KBM-7 (cell line): ENCODE data around the gene MRPS18B.
"Not testable (repeated sequence)": the region's sequence is repeated elsewhere in the genome, so short reads cannot be mapped to it uniquely, and the experiment has no call there.

Experiments
- DNase-seq: peaks from one replicate; pipeline ENCODE4 v3.0.0-alpha.2; 2015
- in situ Hi-C: fragments of 300-500 bp; cut with MboI; formaldehyde crosslinking; loops from 2 replicates; pipeline ENCODE4 v1.14.3; 2020; ENCODE audit warnings: low sequenced_read_pairs, low pct_unique_long_range_greater_than_20kb, mixed read lengths

Gene MRPS18B

DNA sequence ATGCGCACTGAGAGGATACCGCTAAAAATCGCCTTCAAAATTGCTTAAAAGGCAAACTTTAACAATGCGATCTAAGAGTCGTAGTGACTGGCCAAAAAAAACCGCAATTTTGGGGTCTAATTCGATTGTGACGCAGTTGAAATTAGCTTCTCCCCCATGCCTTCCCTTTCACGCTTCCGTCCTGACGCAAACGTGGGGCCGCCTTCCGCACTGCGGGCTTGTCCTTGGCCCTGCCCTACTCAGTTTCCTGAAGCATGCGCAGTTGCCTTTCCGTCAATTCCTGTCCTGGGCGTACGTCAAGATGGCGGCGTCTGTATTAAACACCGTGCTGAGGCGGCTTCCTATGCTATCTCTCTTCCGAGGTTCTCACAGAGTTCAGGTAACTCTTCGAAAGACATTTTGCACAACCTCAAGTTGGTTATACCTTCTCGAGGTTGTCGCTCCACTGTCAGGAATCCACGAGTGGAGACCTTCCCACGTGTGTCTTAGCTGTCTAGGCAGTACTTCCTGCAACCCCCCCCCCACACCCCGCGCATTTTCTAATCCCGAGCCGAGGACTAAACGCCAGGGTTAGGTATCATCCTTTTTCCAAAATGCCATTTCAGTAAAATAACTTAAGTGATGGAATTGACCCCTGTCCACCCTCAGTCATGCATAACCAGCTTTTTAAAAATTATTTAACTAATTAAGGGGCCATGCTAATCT, at the start of gene MRPS18B:
Gene MRPS18B, plus strand, starts transcription at position 276 of the 705 bp plus-strand sequence. Its CDS starts 26 bp downstream, at position 302.
- peak; percentile 98 for DNase-seq
- in situ Hi-C loops: no loop called here

DNA sequence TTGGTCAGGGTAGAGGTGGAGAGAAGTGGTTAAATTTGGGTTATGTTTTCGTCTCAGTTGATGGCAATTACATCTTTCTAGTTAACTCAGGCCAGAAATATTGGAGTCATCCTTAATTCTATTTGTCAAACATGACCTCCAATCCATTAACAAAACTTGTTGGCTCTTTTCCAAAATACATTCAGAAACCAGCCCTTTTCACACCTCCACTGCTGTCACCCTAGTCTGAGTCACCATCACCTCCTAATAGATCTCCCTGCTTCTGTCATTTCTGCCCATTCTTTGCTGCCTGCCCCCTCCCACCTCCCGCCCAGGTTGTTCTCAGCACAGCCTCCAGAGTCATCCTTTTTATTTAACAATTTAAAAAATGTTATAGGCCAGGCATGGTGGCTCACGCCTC, 49.4 kb upstream of the MRPS18B start:
- DNase-seq: no peak
- in situ Hi-C loops: no loop called here

DNA sequence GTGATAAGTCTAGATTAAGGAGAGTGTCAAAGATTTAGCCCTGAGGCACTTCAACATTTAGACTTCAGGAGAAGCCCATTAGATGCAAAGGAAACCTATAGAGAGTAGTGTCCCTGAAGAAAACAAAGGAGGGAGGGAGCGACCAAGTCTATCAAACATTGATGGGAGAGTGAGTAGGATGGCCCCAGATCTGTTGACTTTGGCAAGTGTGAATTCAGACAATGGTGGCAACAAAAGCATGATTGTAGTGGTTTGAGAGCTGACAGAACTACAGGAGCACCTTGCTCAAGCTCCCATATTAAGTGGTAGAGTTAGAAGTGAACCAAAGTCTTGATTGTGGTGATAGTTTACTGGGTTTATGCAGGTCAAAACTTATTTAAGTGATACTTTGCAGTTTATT, 47.4 kb upstream of the MRPS18B start:
- no peak for DNase-seq
- in situ Hi-C loops: no loop called here

DNA sequence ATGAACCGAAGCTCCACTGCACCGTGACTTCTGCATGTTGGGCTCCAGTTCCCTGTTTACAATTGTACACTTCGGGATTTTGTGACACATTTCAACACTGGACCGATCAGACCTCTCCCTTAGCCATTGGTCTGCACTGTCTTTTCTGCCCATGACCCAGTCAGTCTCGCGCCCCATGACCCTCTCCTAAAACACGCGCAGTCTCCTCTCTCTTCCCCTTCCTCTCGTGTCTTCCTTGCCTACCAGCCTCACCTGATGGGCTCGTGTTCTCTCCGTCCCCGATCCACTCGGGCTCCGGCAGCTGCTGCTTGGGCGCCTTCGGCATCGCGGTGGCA, 46.9 kb upstream of the MRPS18B start:
- in situ Hi-C loops: no loop called here
- no peak for DNase-seq

DNA sequence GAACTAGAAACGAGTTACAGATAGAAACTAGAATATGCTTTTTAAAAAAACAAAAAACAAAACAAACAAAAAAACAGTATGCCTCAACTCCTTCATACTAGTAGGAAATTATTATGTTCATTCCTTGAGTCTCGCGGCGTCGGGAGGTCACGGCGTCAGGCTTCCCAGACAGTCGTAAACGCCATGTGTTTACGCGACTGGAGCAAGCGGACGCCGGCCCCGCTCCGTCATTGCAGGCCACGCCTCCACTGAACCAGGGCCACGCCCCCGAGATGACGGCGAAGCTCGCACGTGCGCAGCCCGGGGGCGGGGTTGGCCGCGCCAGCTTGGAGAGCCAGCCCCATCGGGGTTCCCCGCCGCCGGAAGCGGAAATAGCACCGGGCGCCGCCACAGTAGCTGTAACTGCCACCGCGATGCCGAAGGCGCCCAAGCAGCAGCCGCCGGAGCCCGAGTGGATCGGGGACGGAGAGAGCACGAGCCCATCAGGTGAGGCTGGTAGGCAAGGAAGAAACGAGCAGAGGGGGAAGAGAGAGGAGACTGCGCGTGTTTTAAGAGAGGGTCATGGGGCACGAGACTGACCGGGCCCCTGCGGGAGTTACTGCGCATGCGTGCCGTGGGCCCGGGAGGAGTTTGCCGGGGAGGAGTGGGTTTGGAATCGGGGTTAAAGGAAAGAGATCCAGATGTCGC, 46.4 kb upstream of the MRPS18B start, which contains the start of gene ABCF1:
Gene ABCF1, plus strand, starts transcription at position 368 of the 687 bp plus-strand sequence. Its CDS starts 46 bp downstream, at position 414.
- in situ Hi-C loops: no loop called here
- peak; percentile 98 for DNase-seq

DNA sequence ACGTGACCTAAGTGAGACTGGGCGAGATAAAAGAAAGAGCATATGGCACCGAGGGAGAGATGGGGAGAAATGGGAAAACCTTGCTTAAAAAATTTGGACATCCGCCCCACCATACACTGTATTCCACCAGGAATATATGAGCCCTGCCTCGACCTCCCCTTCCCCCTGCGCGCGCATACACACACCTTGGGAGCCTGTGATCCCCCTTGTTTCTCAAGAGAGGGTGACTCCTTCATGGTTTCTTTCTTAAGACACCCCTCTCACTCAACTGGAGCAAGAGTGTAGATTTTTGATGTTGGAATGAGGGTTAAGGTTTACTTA, 45.9 kb upstream of the MRPS18B start:
- in situ Hi-C loops: no loop called here
- no peak for DNase-seq

DNA sequence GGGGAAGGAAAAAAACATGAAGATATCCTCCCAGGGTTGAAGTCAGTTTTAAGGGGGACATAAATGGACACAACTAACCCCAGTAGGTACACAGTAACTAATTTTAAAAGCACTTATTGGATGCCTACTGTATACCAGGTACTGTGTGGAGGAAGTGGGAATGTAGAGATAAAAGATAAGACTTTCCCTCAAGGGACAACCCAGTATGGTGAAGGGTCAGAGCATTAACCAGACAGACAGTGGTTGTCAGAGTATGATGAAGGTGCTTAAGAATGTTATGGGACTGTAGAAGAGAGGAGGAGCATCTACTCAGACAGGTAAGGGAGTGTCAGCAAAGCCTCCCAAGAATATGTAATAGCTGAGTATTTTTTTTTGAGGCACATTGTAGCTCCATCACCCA, 45.5 kb upstream of the MRPS18B start:
- DNase-seq: no peak
- in situ Hi-C loops: no loop called here

DNA sequence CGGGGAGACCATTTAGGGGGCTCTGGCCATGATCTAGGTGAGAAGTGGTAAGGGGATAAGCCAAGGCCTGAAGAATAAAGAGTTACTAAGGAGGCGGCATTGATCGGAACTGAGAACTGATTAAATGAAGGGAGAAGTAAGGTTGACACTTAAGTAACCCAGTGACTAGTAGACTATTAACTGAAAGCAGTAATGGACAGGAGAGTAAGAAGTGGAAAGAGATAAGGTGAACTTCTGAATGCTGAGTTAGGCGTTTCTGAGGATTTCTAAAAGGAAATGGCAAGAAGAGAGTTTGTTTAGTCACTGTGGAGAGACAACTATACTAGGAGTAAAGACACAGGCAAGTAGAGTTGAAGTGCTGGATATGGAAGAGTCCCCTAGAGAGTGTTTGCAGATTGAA, 44.5 kb upstream of the MRPS18B start:
- in situ Hi-C loops: no loop called here
- DNase-seq: no peak

DNA sequence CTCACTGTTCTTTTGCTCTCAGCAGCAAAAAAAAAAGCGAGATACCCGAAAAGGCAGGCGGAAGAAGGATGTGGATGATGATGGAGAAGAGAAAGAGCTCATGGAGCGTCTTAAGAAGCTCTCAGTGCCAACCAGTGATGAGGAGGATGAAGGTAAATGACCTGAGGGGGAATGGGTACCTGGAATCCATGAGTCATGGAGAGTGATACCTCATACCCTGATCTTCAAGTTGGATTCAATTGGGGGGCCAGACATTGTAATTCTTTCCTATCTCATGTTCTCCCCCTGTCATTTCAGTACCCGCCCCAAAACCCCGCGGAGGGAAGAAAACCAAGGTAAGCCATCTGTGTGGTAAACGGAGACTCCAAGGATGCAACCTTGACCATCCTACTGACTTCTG, 39.6 kb upstream of the MRPS18B start:
- in situ Hi-C loops: no loop called here
- no peak for DNase-seq

DNA sequence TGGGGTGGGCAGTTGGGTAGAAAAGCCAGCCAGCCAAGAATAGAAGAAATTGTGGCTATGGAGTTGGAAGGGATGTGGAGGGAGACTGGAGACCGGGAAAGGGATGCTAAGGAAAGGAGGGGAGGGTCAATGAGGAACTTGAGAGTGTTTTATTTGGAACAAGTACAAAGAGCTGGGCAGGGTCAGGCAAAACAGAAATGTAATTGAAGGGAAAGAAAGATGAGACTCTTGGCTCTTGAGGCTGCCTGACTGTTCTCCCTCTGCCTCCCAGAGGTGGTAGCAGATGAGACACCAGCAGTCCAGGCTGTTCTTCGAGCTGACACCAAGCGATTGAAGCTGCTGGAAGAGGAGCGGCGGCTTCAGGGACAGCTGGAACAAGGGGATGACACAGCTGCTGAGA, 33.7 kb upstream of the MRPS18B start:
- in situ Hi-C loops: no loop called here

DNA sequence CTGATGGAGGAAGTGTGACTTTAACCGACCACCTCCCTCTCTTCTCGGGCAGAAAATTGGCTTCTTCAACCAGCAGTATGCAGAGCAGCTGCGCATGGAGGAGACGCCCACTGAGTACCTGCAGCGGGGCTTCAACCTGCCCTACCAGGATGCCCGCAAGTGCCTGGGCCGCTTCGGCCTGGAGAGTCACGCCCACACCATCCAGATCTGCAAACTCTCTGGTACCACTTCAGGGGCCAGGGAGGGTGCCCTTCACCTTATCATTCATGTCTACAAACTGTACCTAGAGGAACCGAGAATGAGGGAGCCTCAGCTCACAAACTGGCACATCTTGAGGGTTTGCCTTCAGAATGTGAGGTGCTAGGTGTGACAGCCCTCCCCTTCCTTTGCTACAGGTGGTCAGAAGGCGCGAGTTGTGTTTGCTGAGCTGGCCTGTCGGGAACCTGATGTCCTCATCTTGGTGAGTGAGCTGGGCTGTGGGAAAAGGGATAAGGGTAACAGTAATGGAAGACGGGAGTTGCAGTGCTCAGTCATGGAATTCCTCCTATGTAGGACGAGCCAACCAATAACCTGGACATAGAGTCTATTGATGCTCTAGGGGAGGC, 27.8 kb upstream of the MRPS18B start:
- in situ Hi-C loops: no loop called here
- DNase-seq: no peak

More for the DNA sequence above, 33.7 kb upstream of the MRPS18B start:
- no peak for DNase-seq

DNA sequence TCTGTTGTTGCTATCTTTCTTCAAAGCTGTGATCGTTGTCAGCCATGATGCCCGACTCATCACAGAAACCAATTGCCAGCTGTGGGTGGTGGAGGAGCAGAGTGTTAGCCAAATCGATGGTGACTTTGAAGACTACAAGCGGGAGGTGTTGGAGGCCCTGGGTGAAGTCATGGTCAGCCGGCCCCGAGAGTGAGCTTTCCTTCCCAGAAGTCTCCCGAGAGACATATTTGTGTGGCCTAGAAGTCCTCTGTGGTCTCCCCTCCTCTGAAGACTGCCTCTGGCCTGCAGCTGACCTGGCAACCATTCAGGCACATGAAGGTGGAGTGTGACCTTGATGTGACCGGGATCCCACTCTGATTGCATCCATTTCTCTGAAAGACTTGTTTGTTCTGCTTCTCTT, 27.1 kb upstream of the MRPS18B start:
- in situ Hi-C loops: no loop called here
- DNase-seq: no peak

DNA sequence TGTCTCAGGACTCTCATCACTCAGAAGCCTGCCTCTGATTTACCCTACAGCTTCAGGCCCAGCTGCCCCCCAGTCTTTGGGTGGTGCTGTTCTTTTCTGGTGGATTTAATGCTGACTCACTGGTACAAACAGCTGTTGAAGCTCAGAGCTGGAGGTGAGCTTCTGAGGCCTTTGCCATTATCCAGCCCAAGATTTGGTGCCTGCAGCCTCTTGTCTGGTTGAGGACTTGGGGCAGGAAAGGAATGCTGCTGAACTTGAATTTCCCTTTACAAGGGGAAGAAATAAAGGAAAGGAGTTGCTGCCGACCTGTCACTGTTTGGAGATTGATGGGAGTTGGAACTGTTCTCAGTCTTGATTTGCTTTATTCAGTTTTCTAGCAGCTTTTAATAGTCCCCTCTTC, 26.6 kb upstream of the MRPS18B start:
- no peak for DNase-seq
- in situ Hi-C loops: no loop called here

DNA sequence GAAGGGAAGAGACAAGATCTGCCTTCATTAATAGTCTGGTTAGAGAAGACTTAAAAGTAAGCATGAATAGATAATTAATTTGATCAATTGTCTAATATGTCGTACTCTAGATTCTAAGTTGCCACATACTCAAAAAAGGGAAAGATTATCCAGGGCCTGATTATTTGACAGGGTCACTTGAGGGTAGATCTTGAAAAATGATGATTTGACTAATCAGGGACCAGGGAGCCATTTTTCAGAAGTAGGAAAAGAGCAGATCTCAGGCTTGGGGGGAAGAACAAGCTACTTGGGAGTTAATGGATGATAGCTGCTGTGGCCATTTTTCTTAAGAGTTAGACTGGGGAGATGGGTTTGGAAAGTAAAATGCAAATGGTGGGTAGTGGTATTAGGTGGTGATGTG, 25.4 kb upstream of the MRPS18B start:
- in situ Hi-C loops: no loop called here
- no peak for DNase-seq

DNA sequence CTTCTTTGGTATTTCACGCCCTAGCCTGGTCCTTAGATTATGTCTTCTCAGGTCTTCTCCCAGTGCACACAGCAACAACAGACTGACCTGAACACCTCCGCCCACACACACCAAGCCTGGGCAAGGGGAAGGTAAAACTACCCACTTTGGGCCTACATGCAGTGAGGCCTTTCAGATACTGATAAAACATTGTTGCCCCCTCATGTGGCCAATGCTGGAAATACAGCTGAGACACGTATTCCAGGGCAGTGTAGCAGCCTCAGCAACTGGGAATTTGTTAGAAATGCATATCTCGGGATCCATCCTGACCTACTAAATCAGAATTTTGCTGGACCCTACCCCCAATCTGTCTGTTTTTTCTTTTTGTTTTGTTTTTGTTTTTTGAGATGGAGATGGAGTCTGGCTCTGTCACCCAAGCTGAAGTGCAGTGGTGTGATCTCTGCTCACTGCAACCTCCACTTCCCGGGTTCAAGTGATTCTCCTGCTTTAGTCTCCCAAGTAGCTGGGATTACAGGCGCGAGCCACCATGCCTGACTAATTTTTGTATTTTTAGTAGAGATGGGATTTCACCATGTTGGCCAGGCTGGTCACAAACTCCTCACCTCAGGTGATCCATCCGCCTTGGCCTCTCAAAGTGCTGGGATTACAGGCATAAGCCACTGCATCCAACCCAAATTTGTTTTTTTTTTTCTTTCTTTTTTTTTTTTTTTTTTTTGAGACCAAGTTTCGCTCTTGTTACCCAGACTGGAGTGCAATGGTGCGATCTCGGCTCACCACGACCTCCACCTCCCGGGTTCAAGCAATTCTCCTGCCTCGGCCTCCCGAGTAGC, 20.1 kb upstream of the MRPS18B start:
- peak; percentile 85 for DNase-seq
- in situ Hi-C loops: not testable (repeated sequence)

DNA sequence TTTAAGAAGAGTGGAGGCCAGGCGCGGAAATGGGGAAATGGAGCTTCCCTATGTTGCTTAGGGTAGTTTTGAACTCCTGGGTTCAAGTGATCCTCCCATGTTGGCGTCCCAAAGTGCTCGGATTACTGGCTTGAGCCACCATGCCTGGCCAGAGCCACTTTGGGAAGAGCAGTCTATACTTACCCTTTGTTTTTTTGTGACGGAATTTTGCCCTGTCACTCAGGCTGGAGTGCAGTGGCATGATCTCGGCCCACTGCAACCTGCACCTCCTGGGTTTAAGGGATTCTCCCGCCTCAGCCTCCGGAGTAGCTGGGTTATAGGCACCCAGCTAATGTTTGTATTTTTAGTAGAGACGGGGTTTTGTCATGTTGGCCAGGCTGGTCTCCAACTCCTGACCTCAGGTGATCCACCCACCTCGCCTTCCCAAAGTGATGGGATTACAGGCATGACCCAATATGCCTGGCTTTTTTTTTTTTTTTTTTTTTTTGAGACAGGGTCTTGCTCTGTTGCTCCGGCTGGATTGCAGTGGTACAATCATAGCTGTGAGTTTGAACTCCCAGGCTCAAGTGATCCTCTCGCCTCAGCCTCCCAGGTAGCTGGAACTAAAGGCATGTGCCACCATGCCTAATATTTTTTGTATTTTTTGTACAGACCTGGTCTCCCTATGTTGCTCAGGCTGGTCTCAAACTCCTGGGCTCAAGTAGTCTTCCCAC, 18.6 kb upstream of the MRPS18B start:
- in situ Hi-C loops: no loop called here

DNA sequence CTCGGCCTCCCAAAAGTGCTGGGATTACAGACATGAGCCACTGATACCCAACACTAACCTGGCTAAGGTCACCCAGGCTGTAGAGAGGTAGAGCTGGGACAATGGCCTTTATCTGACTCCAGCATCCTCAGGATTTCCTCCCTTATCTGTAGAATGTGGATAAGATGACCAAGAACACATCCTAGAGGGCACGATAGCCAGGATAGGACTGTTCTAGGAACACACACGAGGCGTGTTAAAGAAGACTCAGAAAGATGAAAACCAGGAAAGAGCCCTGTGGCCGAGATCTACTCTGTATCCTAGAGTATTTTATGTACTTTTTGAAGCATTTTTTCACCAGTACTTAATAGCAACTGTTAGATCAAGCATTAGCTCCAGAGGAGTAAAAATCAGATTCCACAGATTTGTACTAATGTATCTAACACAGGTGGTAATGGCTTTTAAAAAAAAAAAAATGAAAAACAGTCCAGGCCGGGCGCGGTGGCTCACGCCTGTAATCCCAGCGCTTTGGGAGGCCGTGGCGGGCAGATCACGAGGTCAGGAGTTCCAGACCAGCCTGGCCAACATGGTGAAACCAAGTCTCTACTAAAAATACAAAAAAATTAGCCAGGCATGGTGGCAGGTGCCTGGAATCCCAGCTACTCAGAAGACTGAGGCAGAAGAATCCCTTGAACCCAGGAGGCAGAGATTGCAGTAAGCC, 17.9 kb upstream of the MRPS18B start:
- no peak for DNase-seq
- in situ Hi-C loops: no loop called here

More for the DNA sequence above, 18.6 kb upstream of the MRPS18B start:
- no peak for DNase-seq

DNA sequence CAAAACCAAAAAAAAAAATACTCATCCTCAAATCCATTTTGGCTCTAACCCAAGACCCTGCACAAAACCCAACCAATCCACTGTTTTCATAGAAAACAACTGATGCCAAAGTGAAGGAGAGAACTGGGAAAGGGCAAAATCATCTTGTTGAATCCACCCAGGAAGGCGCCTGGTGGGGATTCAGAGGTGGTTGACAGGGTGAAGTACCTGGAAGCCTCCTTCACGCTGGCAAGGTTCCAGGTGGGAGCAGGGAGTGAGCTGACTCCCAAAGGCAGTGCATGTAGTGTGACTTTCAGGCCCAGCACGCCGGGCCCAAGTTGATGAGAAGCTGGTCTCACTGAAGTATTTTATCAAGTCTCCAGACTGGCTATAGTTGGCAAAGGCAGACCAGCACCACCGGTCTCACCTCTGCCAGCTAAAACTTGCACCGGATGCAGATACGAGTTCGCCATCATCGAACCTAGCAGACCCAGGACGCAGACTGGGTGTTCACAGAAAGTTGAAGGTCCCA, 17.1 kb upstream of the MRPS18B start:
- DNase-seq: no peak
- in situ Hi-C loops: no loop called here
